CD1c-positive myeloid dendritic cell (primary cell): Measurements from ENCODE around the gene CDCA5.
A peak's percentile ranks its signal among the peaks of the same experiment; 100 is the strongest.

ENCODE experiments used
- DNase-seq: peaks from one replicate; pipeline ENCODE4 v3.0.0-alpha.2; 2016; ENCODE audit errors: extremely low spot score

The CDCA5 gene, protein sequence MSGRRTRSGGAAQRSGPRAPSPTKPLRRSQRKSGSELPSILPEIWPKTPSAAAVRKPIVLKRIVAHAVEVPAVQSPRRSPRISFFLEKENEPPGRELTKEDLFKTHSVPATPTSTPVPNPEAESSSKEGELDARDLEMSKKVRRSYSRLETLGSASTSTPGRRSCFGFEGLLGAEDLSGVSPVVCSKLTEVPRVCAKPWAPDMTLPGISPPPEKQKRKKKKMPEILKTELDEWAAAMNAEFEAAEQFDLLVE

DNA sequence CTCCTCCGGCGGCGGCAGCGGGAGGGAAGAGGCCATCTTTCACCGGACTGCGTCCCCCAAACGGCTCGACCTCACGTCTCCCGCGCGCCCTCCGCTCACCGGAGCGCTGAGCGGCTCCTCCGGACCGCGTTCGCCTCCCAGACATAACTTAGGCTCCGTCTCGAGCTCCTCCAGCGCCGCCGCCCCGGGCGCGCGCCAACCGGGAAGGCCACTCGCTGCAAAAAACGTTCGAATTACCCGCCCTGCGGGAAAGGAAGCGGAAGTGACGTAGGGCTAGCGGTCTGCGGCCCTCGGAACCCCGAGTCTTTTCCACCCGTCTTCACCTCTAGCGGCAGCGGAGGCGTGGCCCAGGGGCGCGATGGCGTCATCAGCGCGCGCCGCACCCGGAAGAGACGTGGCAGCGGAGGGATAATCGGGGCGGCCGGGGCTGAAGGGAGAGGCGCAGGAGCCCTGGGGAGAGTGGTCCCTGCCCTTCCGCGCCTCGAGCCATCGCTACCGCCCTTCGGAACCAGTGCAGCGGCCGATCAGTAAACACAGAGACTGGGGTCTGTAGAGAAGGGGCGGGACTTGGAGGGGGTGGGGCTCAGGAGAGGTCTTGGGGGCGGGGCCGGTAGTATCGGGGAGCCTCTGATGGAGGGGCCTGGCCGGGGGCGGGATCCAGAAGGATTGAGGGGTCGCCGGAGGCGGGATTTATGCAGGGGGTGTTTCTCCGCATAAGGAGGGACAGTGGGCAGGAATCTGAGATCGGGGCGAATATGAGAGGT lies at the start of gene CDCA5, which contains the start of gene ZFPL1:
TSS of gene CDCA5 (minus strand) at position 207 of the 764 bp plus-strand sequence. CDS start at position 145, 62 bp downstream.
TSS of gene ZFPL1 (plus strand) at position 389 of the 764 bp plus-strand sequence. CDS start 477 bp downstream, outside the sequence.
- DNase-seq = peak; percentile 99

DNA sequence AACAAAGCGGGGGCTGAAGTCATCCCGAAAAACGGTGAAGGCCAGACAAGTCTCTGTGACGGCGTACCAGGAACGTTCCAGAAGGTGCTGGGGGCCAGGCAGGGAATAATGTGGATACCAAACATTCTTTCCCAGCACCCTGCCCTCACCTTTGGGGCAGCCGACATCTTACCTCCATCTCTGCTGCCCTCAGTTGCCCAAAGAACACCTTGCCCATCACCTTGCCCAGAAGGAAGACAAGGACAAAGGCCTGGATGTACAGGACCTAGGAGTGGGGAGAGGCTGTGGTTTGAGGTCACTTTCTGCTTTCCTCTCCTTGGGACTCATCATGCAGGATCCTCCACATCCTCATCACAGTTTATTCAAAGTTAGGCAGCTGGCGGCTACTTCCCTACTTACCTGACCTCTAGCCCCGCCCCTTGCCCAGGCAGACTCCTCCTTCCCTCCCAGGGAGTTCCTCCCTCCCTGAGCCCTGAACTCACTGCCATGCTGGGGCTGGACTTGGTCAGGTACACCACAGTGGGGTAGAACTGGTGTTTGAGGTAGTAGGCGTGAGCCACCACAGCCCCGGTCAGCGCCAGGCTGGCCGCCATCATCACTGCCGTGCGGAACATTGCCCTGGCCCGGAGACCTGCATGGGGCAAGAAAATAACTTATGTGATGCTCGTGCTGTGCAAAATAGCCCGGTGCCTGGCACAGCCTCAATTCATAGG lies 49.3 kb upstream of the CDCA5 start:
- DNase-seq = peak; percentile 59

DNA sequence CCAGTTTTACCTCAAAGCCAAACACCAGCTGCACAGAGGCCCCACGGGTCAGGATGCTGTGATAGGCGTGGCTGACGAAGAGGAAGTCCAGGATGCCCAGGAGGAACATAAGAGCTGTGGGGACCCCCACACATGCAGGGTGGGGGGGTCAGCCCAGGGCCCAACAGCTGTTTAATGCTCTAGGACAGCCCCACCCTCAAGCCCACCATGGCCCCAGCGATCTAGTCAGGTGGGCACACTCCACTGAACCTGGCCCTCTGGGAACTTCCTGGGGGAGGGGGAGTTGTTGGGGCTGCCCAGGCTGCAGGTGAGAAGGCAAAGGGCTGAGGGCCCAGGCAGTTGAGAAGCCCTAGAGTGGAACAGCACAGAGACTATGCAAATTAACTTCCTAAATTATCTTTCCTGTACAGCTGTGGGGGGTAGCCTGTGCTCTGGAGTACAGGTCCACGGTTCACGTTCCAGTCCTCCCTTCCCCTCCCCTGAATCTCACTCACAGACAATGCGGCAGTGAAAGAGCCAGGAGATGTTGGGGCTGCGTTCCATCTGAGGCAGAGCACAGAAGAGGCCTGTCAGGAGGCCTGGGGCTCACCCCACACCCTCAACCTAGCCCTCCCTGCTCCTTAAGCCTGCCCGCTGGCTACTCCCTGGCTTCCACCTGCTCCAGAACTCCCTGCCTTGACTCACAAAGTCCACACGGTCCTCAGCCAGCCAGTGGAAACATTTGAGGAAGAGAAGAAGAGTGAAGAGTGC lies 48.6 kb upstream of the CDCA5 start:
- no peak for DNase-seq

DNA sequence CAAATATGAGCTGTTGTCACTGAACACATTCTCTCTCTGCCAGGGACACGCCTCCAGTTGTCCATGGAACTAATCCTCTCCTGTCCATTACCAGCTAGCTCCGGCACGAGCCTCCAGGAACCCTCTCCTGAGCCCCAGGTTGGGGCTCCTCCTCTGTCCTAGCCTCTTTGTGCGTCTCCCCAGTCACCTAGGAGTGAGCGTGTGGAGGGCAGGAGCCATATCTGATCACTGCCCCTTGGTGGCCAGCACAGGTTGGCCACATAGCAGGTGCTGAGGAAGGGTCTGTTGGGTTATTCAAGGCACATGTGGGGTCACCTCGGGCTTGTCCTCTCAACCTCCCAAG lies 48.0 kb upstream of the CDCA5 start:
- no peak for DNase-seq

DNA sequence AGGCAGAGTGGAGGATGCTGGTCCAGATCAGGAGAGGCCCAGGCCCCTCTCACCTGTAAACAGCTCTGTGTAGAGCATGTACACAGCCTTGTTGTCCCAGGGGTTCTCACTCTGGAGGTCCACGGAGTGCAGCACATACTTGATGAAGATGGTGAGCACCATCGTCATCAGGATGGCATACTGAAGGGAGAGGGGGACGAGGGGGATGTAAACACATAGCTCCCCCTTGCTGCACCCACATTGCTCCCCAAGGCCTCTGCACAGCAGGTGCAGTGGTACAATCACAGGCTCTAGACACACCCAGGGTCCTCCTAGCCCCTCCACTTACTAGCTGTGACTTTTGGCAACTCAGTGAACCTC lies 47.6 kb upstream of the CDCA5 start:
- no peak for DNase-seq

DNA sequence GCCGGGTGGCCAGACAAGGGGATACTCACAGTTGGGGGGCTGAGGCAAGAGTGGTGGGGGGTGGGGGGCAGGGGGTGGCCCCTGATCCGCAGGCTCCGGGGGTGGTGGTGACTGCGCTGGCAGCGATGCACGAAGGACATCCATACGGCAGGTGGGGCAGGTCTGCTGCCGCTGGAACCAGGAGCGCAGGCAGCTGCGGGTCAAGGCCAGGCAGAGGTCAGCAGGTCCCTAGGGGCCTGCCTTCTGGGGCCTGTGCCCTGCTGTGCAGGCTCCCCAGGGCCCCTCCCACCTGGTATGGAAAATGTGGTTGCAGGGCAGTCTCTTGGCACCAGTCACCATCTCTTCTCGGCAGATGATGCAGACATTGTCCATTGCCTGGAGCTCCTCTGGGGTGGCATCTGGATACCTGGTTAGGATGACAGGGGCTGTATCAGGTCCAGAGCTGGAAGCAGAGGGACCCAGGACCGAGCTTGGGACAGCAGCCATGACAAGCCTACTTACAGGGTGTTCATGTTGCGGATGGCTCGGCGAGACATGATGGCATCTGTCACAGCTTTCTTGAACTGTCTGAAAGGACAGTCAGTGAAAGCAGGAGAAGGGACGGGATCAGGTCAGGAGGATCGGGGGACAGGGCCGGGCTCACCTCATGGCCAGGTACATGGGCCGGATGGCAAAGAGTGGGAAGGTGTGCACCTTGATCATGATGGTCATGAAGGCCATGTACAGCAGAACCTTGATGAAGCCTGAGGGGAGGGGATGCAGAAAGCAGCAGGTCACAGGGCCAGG lies 47.0 kb upstream of the CDCA5 start:
- DNase-seq = no peak

DNA sequence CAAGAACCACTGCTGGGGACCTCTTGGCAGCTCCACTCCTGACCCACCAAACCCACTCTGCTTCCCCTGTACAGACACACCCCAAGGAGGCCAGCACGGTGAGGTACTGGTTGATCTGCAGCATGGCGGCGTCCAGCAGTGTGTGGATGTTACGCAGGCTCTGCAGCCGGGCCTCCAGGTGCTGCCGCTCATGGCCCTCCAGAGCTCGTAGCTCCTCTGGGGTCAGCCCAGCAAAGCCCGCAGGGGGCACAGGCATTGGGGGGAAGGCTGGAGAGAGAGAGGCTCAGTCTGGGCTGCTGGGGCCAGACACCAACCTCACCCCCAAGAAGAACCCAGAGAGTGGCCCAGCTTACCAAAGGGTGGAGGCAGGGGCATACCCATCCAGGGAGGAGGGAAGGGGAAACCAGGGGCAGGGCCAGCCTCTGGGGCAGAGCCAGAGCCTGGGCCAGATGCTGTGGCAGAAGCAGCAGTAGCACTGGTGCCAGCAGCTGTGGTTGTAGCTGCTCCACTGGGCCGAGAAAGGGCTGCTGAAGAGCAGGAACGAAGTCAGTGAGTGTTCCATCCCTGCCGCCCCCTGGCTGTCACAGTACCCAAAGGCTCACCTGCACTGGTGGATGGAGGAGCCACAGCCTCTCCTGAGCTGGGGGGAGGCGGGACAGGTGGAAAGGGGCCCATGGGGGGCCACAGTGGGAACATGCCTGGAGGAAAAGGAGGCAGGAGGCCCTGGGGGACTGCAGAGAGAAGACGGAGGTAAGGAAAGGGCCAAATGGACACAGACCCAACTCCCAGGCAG lies 46.0 kb upstream of the CDCA5 start:
- no peak for DNase-seq

DNA sequence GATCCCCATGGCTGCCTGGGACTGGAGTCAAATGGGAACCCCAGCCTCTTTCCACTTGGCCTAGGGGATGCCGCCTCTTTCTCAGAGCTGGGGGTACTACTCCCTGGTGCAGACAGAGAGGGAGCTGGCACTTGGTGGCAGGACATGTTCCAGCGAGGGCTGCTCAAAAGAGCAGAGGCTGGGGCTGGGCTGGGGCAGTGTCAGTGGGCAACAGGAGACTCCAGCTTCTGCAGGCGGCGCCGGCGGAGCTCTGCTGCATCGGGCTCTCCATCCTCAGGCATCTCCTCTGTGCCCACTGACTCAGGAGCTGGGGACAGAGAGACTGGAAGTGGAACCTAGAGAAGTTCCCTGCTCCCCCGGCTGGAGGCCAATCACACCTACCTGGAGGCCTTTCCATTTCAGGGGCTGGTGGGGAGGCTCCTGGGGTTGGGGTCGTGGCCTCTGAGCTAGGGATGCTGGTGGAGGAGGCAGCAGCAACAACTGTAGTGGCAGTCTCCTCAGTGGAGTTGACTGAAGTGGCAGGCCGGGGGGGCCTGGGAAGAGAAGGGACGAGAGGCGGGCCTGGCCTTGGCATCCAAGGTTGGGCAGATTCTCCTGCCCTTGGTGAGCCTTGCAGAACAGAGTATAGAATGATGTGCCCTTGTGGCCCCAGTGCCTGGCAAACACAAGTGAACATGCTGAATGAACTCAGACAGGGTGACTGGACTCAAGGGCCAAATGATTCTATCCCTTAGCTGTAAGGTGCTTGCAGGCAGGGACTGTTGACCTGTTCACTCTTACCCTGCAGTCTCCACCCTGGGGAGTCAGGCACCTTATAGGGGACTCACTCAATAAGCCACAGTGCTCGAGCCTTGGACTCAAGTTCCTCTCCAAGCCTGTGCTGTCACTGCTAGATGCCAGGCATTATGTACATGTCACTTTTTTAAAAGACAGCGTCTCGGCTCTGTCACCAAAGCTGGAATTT lies 44.6 kb upstream of the CDCA5 start:
- no peak for DNase-seq

DNA sequence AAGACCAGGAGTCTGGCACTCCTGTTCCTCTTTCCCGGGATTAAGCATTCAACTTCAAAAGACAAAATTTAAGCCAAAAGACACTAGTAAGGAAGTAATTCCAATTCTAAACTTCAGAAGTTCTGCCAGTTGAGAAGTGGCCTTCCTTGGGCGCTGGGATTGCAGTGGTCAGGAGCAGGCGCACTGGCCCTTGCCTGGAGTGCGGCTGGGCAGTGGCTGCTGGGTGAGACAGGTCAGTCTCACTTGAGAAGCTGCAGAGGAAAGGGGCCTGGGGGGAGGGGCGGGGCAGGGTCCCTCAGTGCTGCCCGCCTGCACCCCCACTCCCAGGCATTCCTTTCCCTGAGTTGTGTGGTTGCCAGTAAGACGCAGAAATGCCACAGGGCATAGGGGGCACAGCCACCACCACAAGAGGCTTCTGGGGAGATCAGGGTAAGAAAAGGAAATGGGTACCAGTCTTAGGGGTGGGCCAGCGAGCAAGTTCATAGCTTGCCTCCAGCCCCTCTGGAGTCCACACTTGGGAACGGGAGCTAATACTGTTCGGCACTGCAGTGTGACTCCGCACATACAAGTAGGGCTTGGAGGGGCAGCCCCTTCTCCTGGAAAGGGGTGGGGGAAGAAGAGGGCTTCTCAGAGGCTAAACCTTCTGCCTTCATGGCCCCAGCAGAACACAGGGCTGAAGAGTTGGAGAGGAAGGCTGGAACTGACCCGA lies 43.8 kb upstream of the CDCA5 start:
- no peak for DNase-seq

DNA sequence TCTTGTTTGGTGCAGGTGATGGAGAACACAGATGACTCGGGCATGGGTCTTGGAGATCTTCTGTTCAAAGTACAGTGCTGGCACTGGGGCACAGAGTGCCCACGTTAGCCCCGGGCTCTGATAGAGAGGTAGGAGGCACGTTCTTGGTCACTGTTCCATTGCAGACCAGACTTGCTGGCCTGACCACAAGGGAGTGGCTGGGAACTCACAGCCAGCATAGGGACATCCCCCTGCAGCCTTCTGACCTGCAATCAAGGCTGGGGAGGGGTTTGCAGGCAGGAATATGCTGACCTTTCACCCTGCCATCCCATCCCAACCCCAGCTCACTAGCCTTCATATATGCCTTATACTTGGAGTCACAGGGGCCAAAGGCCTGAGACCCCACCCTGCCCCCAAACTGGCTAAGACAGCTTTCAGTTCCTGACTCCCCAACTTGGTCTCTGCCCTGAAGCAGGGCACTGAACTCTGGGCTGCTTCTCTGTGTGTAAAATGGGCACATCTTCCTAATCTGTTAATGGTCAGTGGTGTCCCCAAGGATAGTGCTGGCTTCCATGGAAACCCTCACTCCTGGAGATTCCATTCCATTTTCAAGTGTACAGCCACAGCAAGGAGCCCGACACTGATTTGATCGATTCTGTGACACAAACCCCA lies 42.9 kb upstream of the CDCA5 start:
- DNase-seq = no peak

DNA sequence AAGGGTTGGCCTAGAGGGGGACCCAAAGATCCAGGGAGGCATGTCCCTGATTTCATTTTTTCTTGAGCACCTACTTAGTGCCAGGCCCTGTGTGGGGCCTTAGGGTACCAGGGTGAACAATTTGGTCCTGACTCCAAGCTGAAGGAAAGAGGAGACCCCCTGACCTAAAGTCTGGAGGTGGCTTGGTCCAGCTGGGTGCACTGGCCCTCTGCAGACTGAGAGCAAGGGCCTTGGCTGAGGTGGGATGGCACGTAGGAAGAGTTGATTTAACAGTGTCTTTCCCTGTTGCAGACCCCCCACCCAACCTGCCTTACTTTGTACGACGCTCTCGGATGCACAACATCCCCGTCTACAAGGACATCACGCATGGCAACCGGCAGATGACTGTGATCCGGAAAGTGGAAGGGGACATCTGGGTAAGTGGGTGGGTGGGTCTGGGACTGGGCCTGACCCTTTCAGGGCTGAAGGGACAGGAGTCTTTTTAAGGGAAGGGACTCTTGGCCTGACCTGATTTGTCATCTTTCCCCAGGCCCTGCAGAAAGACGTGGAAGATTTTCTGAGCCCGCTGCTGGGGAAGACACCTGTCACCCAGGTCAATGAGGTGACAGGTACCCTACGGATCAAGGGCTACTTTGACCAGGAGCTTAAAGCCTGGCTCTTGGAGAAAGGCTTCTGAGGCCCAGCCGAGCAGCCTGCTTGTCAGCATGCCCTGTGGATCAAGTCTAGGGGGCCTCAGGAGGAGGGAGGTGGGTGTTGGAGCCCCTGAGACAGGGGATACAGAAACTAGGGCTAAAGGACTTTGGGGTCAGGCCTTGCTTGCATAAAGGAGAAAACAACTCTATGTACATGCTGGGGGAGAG lies 41.6 kb upstream of the CDCA5 start:
- DNase-seq = no peak

DNA sequence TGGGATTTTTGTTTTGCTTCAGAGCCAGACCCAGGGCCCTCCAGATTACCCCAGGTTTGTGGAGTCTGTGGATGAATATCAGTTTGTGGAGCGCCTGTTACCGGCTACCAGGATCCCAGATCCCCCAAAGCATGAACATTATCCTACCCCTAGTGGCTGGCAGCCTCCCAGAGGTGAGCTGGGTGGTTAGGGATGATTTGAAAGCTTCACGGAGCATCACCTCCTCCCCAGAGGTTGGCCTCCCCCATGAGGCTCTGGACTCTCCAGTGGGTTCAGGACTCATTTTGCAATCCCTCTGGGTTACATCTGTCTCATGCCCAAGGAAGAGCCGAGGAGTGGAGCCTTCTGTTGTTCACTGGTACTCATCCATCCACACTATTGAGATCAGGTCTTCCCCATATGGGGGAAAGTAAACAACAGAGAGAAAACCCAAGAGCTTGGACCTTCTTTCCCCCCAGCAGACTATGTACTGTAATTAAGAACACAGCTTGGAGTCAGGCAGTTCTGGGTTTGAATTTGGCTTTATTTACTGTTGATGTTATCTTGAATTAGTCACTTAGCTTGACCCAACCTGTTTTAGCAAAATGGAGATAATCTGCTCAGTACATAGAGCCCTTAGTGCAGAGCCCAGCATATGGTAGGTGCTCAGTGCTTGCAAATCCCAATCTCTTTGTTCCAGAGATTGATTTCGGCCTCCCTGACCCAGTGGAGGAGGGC lies 40.8 kb upstream of the CDCA5 start:
- DNase-seq = no peak

DNA sequence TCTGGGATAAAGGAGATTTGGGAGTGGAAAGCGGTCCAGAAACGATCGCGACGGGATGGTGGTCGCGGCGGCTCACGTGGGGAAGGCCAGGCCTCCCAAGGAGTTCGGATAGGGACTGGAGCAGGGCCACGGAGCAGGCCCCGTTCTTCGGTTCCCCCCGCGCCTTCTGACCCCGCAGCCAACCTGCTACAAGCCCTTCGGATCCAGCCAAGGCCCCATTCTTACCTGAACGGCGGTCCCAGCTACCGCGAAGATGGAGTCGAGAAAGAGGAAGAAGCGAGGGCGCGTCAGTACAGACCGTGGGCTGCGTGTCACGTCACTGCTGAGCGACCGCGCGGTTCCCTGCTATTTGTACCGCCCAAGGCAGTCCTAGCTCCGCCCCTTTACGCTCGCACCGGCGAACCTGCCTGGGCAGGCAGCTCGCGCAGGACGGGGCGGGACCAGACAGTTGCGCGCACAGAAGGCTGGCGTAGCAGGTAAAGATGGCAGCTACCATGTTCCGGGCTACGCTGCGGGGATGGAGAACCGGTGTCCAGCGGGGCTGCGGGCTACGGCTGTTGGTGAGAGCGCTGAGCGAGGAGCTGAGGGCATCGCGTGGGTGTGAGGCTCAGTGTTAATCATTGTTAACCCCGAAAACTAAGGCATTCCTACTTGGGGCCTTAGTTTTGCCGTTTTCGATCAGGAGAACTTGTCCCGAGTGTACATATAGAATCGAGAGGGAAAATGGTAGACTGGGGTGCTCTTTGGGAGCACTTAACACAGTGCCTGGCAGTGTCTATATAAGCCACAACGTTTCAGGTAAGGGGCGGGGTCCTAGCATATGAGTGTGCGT lies 38.2 kb upstream of the CDCA5 start, which contains the start of the genes FAU and MRPL49:
TSS of gene FAU (minus strand) at position 270 of the 832 bp plus-strand sequence. CDS start 321 bp downstream, outside the sequence.
TSS of gene MRPL49 (plus strand) at position 457 of the 832 bp plus-strand sequence. CDS start at position 483, 26 bp downstream.
- peak; percentile 99 for DNase-seq

DNA sequence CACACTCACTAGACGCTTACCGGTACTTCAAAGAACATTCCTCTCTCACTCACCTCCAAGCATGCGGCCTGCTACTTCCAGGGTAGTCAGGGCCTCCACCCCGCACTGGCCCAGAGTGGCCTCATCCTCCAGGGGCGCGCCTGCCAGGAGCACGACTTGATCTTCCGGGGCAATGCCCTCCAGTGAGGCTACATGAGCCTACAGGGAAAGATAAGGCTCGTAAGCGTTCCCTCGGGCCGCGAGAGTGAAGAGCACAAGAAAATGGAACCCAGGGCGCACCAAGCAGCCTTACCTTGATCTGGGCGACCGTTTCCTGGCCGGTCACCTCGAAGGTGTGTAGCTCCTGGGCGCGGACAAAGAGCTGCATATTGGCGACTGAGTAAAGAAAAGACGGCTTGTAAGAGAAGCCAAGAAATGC lies 37.6 kb upstream of the CDCA5 start:
- no peak for DNase-seq

DNA sequence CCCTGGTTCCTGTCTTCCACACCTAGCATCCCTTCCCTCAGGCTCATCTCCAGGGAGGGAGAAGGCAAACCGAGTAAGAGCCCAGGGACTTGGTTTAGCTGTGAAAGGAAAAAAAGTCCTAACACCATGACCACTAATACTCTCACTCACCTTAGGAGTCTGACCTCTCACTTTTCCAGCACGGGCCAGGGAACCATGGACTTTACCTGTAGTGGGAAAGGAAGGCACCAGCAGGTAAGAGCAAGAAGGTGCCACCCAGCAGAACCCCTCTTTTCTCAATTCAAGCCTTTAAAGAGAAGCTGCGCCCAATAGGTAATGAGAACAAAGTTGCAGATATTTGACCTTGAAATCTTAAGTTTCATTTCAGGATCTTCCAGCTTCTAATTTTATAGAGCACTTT lies 37.0 kb upstream of the CDCA5 start:
- DNase-seq = no peak
